ENCODE measurements around the gene GNL2.
A peak's percentile ranks its signal among the peaks of the same experiment; 100 is the strongest.
"Not testable (repeated sequence)": the region's sequence is repeated elsewhere in the genome, so short reads cannot be mapped to it uniquely, and the experiment has no call there.

Gene GNL2

DNA sequence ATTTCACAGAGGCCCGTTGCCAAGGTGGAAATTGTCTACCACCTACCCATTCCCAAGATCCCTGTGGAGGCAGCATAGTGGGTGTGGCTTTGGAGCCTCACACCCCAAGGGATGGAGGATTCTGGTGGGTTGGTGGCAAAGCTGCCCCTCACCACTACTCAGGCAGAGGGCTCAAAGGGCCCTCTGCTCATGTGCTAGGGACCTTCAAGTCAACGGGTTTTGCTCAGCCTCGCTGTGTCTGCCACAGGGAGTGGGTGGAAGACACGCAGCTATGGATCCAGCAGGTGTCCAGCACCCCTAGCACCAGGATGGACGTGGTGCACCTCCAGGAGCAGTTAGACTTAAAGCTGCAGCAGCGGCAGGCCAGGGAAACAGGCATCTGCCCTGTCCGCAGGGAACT lies 36.7 kb downstream of the GNL2 start:
- DNase-seq, result no peak

DNA sequence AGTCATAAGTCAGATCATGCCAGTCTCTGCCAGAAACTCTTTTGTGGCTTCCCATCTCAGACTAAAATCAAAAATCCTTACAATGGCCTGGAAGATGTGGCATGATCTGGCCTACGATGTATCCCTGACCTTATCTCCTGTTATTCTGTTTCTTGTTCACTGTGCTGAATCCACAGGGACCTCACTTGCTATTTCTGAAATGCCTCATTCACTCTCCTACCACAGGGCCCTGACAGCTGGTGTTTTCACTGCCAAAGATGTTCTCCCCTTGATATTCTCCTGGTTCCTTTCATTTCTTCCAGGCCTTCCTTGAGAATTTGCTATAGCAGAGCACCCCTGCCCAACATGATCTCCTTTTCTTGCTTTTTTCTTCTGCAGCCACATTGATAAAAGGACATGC lies 37.3 kb downstream of the GNL2 start:
- DNase-seq, result no peak

DNA sequence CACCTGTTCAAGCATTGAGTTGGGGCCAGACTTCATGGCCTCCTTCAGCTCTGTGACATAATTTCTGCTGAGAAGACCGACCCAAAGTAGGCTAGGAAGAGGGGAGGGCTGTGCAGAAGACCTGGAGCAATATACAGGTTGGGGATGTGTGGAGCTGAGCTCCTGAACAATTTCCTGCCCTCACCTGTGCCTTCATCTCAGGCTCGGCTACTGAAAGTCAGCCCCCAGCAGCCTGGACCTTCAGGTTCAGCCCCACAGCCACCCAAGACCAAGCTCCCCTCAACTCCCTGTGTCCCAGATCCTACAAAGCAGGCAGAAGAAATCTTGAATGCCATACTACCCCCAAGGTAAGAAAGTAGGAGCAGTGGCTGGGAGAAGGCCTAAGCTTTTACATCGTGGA lies 38.3 kb downstream of the GNL2 start:
- DNase-seq, result no peak

DNA sequence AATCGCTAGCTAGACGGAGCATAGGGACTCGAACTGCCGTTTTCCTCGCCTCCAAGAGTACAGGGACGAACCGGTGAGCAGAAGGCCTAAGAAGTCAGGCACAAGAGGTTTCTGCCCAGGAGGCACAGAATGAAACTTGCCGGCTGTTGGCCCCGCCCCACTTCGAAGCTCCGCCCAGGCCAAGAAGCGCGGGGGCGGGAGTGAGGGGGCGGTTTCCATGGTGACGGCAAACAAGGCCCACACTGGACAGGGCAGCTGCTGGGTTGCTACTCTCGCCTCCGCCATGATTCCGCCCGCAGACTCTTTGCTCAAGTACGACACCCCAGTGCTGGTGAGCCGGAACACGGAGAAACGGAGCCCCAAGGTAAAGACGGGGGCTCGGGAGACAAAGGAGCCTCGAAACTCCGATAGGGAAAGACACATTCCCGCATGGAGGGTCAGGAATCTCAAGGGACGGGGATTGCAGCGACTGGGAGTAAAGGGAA lies 39.0 kb downstream of the GNL2 start, which contains the start of gene DNALI1:
Gene DNALI1 (plus strand): TSS at position 229 of the 485 bp plus-strand sequence. CDS start 55 bp downstream, at position 284.
- DNase-seq, result no peak

DNA sequence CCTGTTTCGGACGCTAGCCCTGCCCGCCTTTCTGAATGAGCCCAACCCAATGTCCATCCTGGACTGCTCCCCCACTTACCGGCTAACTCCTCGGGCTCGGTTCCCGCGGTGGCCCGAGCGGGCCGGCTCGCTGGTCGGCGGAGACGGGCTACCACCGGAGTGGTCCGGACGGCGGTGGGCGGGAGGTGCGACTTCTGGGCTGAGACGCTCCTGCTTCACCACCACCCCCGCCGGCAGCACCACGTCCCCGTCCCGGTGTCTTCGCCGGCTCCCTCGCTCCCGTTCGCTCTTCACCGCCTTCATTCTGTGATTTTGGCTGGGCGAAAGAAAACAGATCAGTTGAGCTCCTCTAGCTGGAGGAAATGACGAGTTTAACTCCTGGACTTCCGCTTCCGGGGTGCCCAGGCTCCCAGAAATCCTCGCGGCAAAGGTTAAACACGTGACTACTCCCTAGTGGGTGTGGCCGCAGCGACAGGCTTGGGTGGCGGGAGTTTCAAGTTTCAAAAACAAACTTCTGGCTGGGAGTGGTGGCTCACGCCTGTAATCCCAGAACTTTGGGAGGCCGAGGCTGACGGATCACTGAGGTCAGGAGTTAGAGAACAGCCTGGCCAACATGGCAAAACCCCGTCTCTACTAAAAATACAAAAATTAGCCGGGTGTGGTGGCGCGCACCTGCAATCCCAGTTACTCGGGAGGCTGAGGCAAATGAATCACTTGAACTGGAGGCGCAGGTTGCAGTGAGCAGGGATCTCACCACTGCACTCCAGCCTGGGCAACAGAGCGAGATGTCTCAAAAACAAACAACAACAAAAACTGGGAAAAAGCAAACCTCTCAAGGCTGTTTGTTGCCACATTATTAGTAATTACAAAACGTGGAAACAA lies 41.6 kb downstream of the GNL2 start, which contains the start of gene SNIP1:
Gene SNIP1 (minus strand): TSS at position 367 of the 882 bp plus-strand sequence. CDS start 64 bp downstream, at position 303.
- DNase-seq, result peak; percentile 78

DNA sequence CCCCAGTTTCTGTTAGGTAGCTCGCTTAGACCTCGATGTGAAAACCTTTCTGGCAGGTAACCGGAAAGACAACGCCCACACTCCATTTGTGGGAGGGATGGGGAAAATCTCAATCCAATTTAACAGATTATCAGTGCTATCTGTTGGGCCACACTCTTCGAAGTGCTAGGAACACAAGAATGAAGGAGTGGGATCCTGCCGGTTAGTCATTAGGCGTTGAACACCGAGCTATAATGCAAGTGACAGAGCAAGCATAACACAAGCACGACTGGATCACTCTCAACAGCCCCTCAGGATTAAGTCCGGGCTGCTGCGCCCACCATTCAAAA lies 42.2 kb downstream of the GNL2 start:
- no peak for DNase-seq

DNA sequence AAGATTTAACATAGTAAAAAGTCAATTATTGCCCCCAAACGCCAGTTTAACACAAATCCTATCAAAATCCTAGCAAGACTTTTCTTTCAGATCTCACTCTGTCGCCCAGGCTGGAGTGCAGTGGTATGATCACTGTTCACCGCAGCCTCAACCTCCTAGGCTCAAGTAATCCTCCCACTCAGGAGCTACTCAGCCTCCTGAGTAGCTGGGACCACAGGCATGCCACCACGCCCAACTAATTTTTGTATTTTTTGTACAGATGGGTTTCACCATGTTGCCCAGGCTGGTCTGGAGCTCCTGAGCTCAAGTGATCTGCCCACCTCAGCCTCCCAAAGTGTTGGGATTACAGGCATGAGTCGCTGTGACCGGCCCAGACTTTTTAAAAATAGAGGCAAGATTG lies 46.4 kb downstream of the GNL2 start:
- no peak for DNase-seq

DNA sequence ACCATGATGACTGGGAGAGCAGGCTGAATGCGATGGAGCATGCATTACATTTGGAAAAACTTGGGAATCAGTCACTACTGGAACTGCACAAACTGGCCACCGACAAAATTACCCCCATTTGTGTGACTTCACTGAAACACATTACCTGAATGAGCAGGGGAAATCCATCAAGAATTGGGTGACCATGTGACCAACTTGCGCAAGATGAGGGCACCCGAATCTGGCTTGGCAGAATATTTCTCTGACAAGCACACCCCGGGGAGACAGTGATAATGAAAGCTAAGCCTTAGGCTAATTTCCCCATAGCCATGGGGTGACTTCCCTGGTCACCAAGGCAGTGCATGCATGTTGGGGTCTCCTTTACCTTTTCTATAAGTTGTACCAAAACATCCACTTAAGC lies 50.7 kb downstream of the GNL2 start:
- no peak for DNase-seq

DNA sequence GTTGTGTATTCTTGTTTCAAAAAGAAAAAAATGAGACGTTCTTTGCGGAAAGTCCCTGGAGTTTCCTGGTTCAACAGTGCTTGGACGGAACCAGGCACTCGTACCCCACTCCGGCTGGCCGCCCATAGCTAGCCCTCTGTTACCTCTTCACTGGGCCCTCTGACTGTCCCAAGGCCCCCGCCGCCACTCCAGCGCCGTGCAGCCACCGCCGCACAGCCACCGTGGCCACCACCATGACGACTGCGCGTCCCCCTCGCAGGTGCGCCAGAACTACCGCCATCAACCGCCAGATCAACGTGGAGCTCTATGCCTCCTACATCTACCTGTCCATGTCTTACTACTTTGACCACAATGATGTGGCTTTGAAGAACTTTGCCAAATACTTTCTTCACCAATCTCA lies 51.2 kb downstream of the GNL2 start:
- no peak for DNase-seq

DNA sequence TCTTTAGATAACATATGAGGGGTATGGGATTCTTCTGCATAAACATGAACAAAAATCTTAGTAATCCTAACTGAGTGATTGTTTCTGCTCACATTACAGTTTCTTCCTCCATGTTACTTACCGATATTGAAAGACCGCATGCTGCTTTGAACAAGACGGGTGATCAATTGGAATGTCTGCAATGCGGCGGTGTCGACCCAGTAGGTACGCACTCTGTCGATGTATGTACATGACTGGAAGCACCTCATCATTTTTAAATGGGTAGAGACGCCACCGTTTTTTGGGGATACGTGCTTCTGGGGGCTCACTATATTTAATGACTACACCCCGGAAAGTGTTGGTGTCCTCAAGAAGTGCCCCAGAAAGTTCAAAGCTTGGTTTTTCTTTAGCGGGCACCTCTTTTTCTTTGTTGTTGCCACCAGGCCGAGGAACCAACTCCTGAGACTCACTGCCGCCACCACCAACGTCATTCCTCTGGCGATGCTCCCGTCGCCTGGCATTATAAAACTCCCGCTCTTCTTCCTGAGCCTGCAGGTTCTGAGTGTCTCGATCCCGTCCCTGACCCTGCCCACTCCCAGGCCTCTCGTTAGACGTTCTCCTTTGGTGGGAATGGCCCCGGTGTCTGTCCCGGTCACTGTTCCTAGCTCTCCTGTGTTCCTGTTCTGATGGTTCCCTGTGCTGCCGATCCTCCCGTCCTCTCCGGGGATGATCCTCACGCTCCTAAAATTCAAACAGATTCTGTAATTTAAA lies 55.5 kb downstream of the GNL2 start:
- DNase-seq, result no peak

DNA sequence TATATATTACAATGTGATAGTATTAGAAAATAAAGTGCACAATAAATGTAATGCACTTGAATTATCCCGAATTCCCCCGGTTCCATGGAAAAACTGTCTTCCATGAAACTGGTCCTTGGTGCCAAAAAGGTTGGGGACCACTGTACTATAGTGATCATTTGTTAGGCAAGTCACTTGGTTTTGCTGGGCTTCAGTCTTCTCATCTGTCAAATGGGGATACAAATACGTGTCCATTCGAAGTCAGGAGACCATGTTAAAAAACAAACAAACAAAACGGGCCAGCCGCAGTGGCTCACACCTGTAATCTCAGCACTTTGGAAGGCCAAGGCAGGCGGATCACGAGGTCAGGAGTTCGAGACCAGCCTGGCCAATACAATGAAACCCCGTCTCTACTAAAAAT lies 56.6 kb downstream of the GNL2 start:
- DNase-seq, result not testable (repeated sequence)

DNA sequence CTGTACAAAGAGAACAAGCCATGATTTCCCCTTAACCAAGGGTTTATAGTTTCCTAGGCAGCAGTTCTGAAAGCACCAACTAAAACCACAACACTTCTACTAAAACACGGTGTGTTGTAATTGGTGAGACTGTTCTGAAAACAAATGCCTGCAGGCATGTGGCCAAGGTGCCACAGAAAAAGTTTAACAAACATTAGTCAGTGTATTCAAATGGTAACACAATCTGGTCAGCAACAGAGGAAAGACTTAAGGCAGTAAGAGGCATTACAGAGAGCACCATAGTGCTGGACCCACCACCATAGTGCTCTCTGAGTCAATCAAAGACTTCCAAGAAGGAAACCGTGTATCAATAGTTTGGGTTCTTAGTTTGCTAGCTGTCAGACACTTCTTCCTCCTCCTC lies 58.4 kb downstream of the GNL2 start:
- DNase-seq, result no peak

DNA sequence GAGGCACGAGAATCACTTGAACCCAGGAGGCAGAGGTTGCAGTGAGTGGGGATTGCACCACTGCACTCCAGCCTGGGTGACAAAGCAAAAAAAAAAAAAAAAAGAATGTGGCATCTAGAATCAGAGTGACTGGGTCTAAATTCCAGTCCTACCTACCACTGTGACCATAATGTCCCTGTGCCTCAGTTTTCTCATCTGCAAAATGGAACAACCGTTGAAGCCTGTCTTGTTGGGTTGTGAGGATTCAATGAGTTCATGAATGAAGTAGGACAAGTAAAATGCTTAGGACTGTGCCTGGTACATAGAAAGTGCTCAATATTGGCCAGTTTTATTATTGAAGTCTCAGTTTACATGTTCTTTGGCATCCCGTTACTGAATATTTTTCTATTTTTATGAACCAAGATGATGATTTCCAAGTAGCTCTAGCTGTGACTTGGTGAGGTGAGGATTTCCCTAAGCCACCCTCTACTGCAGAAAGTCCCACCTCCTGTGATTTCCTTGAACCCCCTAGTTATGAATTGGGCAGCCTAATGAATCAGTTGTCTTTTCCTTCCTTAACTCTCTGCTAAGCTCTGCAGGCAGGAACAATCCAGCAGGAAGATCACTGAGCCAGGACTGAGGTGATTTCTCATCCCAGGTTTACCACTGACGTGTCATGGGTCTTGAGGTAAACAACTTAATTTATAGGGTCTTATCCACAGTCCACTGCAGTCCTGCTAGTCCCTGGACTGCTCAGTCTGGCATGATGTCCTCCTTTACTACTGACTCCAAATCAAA lies 62.2 kb downstream of the GNL2 start:
- no peak for DNase-seq

DNA sequence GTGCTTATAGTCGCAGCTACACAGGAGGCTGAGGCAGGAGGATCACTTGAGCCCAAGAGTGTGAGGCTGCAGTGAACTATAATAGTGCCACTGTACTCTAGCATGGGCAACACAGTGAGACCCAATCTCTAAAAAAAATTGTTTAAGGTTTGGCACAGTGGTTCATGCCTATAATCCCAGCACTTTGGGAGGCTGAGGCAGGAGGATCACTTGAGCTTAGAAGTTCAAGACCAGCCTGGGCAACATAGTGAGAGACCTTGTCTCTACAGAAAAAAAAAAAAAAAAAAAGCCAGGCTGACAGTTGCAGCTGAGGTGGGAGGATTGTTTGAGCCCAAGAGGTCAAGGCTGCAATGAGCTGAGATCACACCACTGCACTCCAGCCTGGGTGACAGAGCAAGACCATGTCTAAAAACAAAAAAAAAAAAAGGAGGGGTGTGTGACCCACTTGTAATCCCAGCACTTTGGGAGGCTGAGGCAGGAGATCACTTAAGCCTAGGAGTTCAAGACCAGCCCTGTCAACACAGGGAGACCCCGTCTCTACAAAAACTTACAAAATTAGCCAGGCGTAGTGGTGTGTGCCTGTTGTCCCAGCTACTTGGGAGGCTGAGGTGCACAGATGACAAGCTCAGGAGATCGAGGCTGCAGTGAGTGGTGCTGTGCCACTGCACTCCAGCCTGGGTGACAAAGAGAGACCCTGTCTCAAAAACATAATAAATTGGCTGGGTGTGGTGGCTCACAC lies 63.1 kb downstream of the GNL2 start:
- DNase-seq, result not testable (repeated sequence)

DNA sequence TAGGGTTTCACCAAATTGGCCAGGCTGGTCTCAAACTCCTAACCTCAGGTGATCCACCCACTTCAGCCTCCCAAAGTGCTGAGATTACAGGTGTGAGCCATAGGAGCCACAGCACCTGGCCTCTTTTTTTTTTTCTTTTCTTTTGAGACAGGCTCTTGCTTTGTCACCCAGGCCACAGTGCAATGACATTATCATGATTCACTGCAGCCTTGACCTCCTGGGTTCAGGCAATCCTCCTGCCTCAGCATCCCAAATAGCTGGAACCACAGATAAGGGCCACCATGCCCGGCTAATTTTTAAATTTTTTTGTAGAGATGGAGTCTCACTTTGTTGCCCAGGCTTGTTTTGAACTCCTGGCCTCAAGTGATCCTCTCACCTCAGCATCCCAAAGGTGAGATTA lies 65.8 kb downstream of the GNL2 start:
- not testable (repeated sequence) for DNase-seq

DNA sequence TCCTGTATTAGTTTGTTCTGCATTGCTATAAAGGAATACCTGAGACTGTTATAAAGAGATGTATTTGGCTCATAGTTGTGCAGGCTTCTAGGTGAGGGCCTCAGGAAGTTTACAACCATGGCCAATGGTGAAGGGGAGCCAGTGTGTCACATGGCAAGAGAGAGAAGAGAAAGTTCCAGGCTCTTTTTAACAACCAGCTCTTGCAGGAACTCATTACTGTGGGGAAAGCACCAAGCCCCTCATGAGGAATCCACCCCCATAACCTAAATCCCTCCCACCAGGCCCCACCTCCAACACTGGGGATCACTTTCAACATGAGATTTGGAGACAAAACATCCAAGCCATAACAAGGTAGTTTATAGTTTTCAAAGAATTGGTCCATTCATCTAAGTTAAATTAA lies 76.1 kb downstream of the GNL2 start:
- no peak for DNase-seq

DNA sequence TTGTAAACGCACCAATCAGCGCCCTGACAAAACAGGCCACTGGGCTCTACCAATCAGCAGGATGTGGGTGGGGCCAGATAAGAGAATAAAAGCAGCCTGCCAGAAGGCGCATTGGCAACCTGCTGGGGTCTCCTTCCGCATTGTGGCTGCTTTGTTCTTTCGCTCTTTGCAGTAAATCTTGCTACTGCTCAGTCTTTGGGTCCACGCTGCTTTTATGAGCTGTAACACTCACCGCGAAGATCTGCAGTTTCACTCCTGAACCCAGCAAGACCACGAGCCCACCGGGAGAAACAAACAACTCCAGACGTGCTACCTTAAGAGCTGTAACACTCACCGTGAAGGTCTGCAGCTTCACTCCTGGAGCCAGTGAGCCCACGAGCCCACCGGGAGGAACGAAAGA lies 76.8 kb downstream of the GNL2 start:
- peak; percentile 13 for DNase-seq

DNA sequence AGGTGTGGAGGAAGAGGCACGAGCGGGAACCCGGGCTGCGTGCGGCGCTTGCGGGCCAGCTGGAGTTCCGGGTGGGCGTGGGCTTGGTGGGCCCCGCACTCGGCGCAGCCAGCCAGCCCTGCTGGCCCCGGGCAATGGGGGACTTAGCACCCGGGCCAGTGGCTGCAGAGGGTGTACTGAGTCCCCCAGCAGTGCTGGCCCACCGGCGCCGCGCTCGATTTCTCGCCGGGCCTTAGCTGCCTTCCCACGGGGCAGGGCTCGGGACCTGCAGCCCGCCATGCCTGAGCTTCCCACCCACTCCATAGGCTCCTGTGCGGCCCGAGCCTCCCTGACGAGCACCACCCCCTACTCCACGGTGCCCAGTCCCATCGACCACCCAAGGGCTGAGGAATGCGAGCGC lies 77.5 kb downstream of the GNL2 start:
- DNase-seq, result not testable (repeated sequence)

DNA sequence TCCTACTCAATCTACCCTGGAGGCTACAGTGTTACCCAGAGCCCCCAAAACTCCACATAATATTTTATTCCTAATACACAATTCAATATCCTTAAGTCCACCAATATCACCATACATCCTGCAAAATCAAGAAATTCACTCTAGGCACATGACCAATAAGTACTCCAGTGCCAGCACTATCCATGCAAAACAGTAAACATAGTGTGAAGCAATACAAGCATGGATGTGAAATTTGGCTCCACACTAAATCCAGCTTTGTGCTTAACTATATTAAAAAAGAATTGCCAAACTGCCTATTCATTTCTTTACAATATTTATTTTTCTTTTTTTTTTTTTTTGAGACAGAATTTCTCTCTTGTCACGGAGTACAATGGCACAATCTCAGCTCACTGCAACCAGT lies 78.2 kb downstream of the GNL2 start:
- DNase-seq, result no peak
